ENCODE measurements around the gene SYNDIG1.

DNA sequence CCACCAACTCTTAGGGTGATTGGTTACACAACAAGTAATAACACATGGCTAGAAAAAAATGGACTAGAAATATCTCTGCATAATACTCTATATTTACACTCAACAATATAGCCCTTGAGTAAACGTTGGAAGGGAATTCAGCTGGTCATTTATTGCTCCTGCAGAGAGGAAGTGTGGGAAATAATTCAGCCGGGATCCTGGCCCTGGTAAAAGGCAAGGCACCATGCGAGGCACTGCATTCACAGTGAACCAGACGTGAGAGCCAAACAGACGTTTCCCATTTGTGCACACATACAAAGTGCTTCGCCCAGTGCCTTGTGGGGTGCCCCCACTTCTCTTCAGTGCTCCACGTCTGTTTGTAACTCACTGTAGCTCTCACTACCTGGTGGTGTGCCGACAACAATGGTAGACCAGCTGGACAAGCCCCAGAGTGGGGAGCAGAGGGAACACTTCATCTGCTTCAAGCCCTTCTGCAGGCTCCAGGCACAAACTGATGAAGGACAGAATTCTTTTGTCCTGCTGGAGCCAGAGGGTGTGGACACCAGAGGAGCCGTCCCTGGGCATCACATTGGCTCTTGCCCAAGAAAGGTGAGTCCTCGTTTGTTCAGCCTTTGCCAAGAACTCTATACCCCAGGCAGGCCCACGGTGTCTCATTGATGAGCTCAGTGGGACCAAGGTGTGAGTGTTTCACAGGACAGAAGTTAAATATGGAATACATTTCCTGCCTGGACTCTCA, 18.8 kb downstream of the SYNDIG1 start:
- no peak for TF ChIP-seq CTCF (IDR thresholded peaks at IDR 0.05)
- TF ChIP-seq EZH2 (IDR thresholded peaks at IDR 0.05; ENCODE audit: borderline replicate concordance, insufficient read depth, low read depth, low read length, poor library complexity, severe bottlenecking), result no peak
